AG04450 (cell line): ENCODE measurements around the gene CEP131. TPM values are rescaled to one million over a fixed set of nuclear protein-coding genes. Genes with fewer than 3 reads are reported as not detected.

Experiments
- CTCF ChIA-PET: fragments of 300-600, 350-600 bp; formaldehyde crosslinking; extraction: SDS; loops from one replicate; lab custom pipeline; 2022; ENCODE audit warnings: antibody characterized with exemption, inconsistent platforms; lab: Charles Lee
- POLR2A ChIA-PET: fragments of 350-600 bp; formaldehyde crosslinking; extraction: SDS; loops from one replicate; lab custom pipeline; 2021; ENCODE audit warnings: antibody characterized with exemption, inconsistent platforms; lab: Yijun Ruan, JAX
- DNase-seq: peaks from one replicate; pipeline ENCODE4 v3.0.0-alpha.2; 2011; ENCODE audit warnings: low read depth, low spot score
- H3K27ac ChIP-seq: one replicate; pipeline ENCODE4 v1.5.1; 2012; ENCODE audit warnings: low read depth, low read length, control low read depth
- H3K27me3 ChIP-seq: one replicate; pipeline ENCODE4 v1.6.0; 2012; ENCODE audit warnings: low read length; ENCODE audit not compliant: control insufficient read depth, insufficient read depth
- H3K4me3 ChIP-seq: 2 replicates; pipeline ENCODE4 v1.5.1; 2011; ENCODE audit warnings: mild to moderate bottlenecking, low read depth, low read length, control low read depth
- H3K9me3 ChIP-seq: 2 replicates; pipeline ENCODE4 v1.5.1; 2012; ENCODE audit warnings: low read length; ENCODE audit not compliant: control insufficient read depth, insufficient read depth
- CTCF ChIP-seq: IDR thresholded peaks from 2 replicates; pipeline ENCODE4 v1.5.1; 2011; ENCODE audit warnings: low read depth, low read length, control low read depth, inconsistent platforms
- polyA plus RNA-seq: library from polyadenylated mRNA; depleted of rRNA; stranded (reverse); fragments of >200 nt; gene quantifications from 2 replicates; pipeline ENCODE4 v1.2.3, GENCODE V29; 2011

CEP131 gene
- polyA plus RNA-seq, 1 experiment = 2.2 TPM

GRCh38 chr17:81187586-81188490 is 34.9 kb downstream of the CEP131 start:
- ChIA-PET POLR2A (no interaction called here), CTCF (no interaction called here)
- H3K9me3 ChIP-seq = peaks cover 7% of the 10 kb centered on the region; the same call in 1 of the 2 replicates
- no peak overlapping the region for H3K27ac ChIP-seq
- peaks cover 8% of the 10 kb centered on the region for H3K27me3 ChIP-seq
- no peak for DNase-seq
- no peak overlapping the region for H3K4me3 ChIP-seq
- TF ChIP-seq CTCF = no peak

GRCh38 chr17:81187120-81187519 is 35.6 kb downstream of the CEP131 start:
- no peak for DNase-seq
- TF ChIP-seq CTCF = no peak
- Histone ChIP-seq H3K9me3 (peaks cover 7% of the 10 kb centered on the region; the same call in 1 of the 2 replicates), H3K27me3 (peaks cover 8% of the 10 kb centered on the region), H3K27ac (no peak overlapping the region), H3K4me3 (no peak overlapping the region)
- ChIA-PET CTCF (no interaction called here), POLR2A (no interaction called here)

GRCh38 chr17:81186203-81186602 is 36.6 kb downstream of the CEP131 start:
- CTCF ChIA-PET = no interaction called here

GRCh38 chr17:81184555-81184954 is 38.2 kb downstream of the CEP131 start:
- peaks cover 11% of the 10 kb centered on the region for H3K27me3 ChIP-seq
- CTCF ChIA-PET = no interaction called here
- peaks cover 7% of the 10 kb centered on the region; the same call in 1 of the 2 replicates for H3K9me3 ChIP-seq
- H3K4me3 ChIP-seq = no peak overlapping the region
- H3K27ac ChIP-seq = no peak overlapping the region
- POLR2A ChIA-PET = no interaction called here
- DNase-seq = no peak
- no peak for TF ChIP-seq CTCF

More at GRCh38 chr17:81186203-81186602, 36.6 kb downstream of the CEP131 start:
- no peak for TF ChIP-seq CTCF
- POLR2A ChIA-PET = no interaction called here
- H3K9me3 ChIP-seq = peaks cover 7% of the 10 kb centered on the region; the same call in 1 of the 2 replicates
- peaks cover 8% of the 10 kb centered on the region for H3K27me3 ChIP-seq
- H3K27ac ChIP-seq = no peak overlapping the region
- H3K4me3 ChIP-seq = no peak overlapping the region
- DNase-seq = no peak

- ChIA-PET POLR2A (no interaction called here), CTCF (no interaction called here)
- TF ChIP-seq CTCF = no peak
Measured at GRCh38 chr17:81183807-81184206, 39.0 kb downstream of the CEP131 start.

More at GRCh38 chr17:81183807-81184206, 39.0 kb downstream of the CEP131 start:
- Histone ChIP-seq H3K27me3 (peaks cover 11% of the 10 kb centered on the region), H3K9me3 (peaks cover 7% of the 10 kb centered on the region; the same call in 1 of the 2 replicates), H3K4me3 (no peak overlapping the region), H3K27ac (no peak overlapping the region)
- DNase-seq = no peak
